Measurements from ENCODE around the gene TCEAL3.
"Not testable (repeated sequence)": the region's sequence is repeated elsewhere in the genome, so short reads cannot be mapped to it uniquely, and the experiment has no call there.

DNA sequence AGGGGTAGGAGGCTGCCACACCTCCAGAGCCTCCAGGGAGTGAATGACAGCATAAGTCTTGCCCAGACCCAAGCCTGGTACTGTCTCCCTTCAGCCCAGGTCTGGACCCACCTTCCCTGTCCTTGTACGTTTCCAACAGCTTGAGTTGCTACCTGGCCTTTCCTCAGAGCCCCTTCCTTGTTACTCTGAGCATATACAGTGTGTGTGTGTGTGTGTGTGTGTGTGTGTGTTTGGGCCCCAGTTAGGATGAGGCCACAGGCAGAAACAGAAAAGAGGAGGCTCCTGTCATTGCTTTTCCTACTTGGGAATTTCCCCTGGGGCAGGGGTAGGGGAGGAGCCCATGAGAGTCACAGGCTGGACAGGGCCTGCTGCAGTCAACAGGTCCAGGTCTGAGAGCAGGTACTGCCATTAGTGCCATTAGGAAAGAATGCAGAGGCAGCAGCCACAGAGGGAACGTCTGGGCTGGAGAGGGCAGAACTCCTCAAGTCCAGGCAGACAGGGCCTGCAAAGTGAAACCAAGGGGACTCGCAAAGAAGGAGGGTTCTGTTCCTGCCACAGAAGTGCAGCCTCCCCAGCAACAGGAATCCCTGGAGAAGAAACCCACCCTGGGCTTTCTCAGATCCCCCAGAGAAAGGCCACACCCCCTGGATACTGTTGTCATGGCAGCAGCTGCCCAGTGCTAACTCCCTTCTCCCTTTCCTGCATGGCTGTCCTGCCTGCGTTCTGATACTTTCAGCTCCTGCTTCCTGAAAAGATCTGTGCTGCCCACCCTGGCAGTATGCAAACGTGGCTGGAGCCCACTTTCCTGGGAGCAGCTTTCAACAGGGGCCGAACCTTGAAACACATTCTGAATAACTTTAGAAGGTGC lies 30.9 kb downstream of the TCEAL3 start:
- TF ChIP-seq, protein P1, sequence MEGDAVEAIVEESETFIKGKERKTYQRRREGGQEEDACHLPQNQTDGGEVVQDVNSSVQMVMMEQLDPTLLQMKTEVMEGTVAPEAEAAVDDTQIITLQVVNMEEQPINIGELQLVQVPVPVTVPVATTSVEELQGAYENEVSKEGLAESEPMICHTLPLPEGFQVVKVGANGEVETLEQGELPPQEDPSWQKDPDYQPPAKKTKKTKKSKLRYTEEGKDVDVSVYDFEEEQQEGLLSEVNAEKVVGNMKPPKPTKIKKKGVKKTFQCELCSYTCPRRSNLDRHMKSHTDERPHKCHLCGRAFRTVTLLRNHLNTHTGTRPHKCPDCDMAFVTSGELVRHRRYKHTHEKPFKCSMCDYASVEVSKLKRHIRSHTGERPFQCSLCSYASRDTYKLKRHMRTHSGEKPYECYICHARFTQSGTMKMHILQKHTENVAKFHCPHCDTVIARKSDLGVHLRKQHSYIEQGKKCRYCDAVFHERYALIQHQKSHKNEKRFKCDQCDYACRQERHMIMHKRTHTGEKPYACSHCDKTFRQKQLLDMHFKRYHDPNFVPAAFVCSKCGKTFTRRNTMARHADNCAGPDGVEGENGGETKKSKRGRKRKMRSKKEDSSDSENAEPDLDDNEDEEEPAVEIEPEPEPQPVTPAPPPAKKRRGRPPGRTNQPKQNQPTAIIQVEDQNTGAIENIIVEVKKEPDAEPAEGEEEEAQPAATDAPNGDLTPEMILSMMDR (IDR thresholded peaks at IDR 0.05) = not testable (repeated sequence)
- not testable (repeated sequence) for TF ChIP-seq EZH2 (IDR thresholded peaks at IDR 0.05)

All from neural progenitor cell (in vitro differentiated cells).